MCF 10A (cell line): ENCODE data around the gene ANKRD10. TPM values are rescaled to one million over a fixed set of nuclear protein-coding genes. Genes with fewer than 3 reads are reported as not detected.

Experiments used
- BruUV-seq: library from RNA; stranded (reverse); fragments of 400-500 nt; replicated peaks from 2 replicates; lab custom pipeline; 2021; lab: Mats Ljungman, UMichigan
- CTCF ChIA-PET: fragments of 300-600 bp; sonication (Branson Sonifier 250); formaldehyde crosslinking; extraction: SDS; loops from one replicate; lab custom pipeline; 2021; ENCODE audit warnings: antibody characterized with exemption, inconsistent platforms; lab: Yijun Ruan, JAX
- POLR2A ChIA-PET: fragments of 300-600, 350-650 bp; sonication (Branson Sonifier 250); formaldehyde crosslinking; extraction: SDS; loops from one replicate; lab custom pipeline; 2020; ENCODE audit warnings: antibody characterized with exemption, inconsistent platforms; lab: Yijun Ruan, JAX
- DNase-seq: peaks from one replicate; pipeline ENCODE4 v3.0.0-alpha.2; 2018; ENCODE audit not compliant: unreplicated experiment
- H3K27ac Mint-ChIP-seq: one replicate; pipeline ENCODE4 v1.8.0; 2022; ENCODE audit warnings: mild to moderate bottlenecking, low read depth, mixed read lengths; ENCODE audit not compliant: unreplicated experiment
- H3K27me3 Mint-ChIP-seq: one replicate; pipeline ENCODE4 v1.8.0; 2022; ENCODE audit warnings: mixed read lengths; ENCODE audit not compliant: insufficient read depth, unreplicated experiment
- H3K36me3 Mint-ChIP-seq: one replicate; pipeline ENCODE4 v1.8.0; 2022; ENCODE audit warnings: mild to moderate bottlenecking, moderate library complexity, mixed read lengths; ENCODE audit not compliant: insufficient read depth, unreplicated experiment
- H3K4me1 Mint-ChIP-seq: one replicate; pipeline ENCODE4 v1.8.0; 2022; ENCODE audit warnings: mixed read lengths; ENCODE audit not compliant: insufficient read depth, unreplicated experiment
- H3K4me3 Mint-ChIP-seq: one replicate; pipeline ENCODE4 v1.8.0; 2022; ENCODE audit warnings: mild to moderate bottlenecking, moderate library complexity, mixed read lengths; ENCODE audit not compliant: unreplicated experiment
- H3K9me3 Mint-ChIP-seq: one replicate; pipeline ENCODE4 v1.8.0; 2022; ENCODE audit warnings: mixed read lengths; ENCODE audit not compliant: unreplicated experiment
- intact Hi-C: fragments of 100-400 bp; cut with micrococcal nuclease; formaldehyde crosslinking; loops from 2 replicates; pipeline ENCODE4 v1.14.1; 2022
- total RNA-seq: library from RNA; stranded (reverse); gene quantifications from 2 replicates; pipeline ENCODE4 v1.2.3, GENCODE V29; 2022
- TF ChIP-seq, protein P1 (sequence below): fragments of 200-600 bp; IDR thresholded peaks from one replicate; pipeline ENCODE4 v1.8.0; 2022; ENCODE audit warnings: antibody characterized with exemption, mild to moderate bottlenecking; ENCODE audit not compliant: unreplicated experiment

Gene ANKRD10
- total RNA-seq, 1 experiment from 2014 or later: 61.7 TPM

DNA sequence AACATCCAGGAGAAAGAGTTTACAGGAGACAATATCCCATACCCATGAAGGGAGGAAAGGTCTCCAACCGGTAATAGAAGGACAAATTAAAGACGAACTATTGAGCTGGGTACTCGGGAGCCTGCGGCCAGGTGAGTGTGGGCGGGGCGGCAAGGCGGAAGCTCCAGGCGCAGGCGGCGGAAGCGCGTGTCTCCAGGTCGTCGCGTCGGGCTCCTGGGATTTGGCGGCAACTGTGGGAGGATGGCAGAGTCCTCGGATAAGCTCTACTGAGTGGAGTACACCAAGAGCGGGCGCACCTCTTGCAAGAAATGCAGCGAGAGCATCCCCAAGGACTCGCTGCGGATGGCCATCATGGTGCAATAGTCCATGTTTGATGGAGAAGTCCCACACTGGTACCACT is 21.6 kb upstream of the ANKRD10 start:
- H3K4me3 Mint-ChIP-seq: no peak overlapping the region
- H3K27ac Mint-ChIP-seq: no peak overlapping the region
- peaks cover 10% of the 10 kb centered on the region for H3K27me3 Mint-ChIP-seq
- ChIA-PET CTCF (interaction anchor here (0.7 to 1.3 kb wide), 4 partner anchors 29 to 131 kb away, joined by 3 to 5 read pairs (median 3); no protein-coding TSS in a partner anchor), POLR2A (interaction anchor here (0.5 kb wide), 1 partner anchor 227 kb away, joined by 3 read pairs; no protein-coding TSS in a partner anchor)
- no peak for DNase-seq
- intact Hi-C loops: no loop called here
- no peaks in the 10 kb centered on the region for H3K4me1 Mint-ChIP-seq
- no peaks in the 10 kb centered on the region for H3K36me3 Mint-ChIP-seq
- TF ChIP-seq, protein P1, sequence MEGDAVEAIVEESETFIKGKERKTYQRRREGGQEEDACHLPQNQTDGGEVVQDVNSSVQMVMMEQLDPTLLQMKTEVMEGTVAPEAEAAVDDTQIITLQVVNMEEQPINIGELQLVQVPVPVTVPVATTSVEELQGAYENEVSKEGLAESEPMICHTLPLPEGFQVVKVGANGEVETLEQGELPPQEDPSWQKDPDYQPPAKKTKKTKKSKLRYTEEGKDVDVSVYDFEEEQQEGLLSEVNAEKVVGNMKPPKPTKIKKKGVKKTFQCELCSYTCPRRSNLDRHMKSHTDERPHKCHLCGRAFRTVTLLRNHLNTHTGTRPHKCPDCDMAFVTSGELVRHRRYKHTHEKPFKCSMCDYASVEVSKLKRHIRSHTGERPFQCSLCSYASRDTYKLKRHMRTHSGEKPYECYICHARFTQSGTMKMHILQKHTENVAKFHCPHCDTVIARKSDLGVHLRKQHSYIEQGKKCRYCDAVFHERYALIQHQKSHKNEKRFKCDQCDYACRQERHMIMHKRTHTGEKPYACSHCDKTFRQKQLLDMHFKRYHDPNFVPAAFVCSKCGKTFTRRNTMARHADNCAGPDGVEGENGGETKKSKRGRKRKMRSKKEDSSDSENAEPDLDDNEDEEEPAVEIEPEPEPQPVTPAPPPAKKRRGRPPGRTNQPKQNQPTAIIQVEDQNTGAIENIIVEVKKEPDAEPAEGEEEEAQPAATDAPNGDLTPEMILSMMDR: no peak
- H3K9me3 Mint-ChIP-seq: peaks cover 28% of the 10 kb centered on the region
- no TSS peak for BruUV-seq

DNA sequence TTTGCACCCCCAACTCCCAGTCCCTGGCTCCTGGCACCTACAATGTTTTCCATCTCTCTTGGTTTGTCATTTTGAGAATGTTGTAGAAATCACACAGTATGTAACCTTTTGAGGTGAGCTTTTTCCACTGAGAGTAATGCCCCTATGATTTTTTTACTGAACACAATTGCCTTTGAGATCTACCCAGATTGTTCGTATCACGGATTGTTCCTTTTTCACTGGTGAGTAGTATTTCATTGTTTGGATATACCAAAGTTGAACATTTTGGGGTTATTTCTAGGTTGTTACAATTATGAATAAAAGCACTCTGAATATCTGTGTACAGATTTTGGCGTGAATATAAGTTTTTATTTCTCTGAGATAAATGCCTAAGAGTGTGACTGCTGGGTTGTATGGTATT is 17.7 kb upstream of the ANKRD10 start:
- Mint-ChIP-seq H3K4me1 (no peaks in the 10 kb centered on the region), H3K36me3 (no peaks in the 10 kb centered on the region), H3K4me3 (no peak overlapping the region), H3K9me3 (peaks cover 21% of the 10 kb centered on the region), H3K27me3 (peaks cover 26% of the 10 kb centered on the region), H3K27ac (no peak overlapping the region)
- DNase-seq: no peak
- BruUV-seq: no TSS peak
- POLR2A ChIA-PET: no interaction called here
- intact Hi-C loops: no loop called here
- TF ChIP-seq, protein P1: no peak
- CTCF ChIA-PET: interaction anchor here (1.1 kb wide), 1 partner anchor 528 kb away, joined by 3 read pairs; no protein-coding TSS in a partner anchor

DNA sequence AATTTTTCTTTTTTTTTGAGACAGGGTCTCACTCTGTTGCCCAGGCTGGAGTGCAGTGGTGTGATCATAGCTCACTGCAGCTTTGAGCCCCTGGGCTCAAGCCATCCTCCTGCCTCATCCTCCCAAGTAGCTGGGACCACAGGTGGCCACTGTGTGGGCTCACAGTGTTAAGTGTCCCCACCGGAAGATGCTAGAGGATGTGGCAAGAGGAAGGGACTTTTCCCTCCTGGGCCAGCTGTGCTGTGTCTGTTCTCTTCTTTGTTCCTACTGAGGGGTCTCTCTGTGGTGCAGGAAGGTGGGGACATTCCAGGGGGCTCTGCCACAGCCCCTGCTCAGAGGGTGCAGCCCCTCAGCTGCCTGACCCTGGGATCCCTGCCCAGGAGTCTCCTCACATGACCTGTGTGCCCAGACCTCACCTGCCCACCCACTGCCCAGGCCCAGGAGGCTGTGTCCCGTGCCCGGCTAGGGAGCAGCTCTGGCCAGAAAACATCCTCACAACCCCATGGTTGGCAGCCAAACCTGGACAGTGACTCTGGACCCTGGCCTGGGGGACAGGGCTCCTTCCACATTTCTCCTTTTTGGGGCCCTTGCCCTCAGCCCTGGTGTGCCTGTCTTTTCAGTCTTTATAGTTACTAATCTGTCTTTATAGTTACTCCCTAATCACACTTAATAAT is 14.4 kb upstream of the ANKRD10 start:
- Mint-ChIP-seq H3K27ac (no peak overlapping the region), H3K4me1 (no peaks in the 10 kb centered on the region), H3K36me3 (no peaks in the 10 kb centered on the region), H3K9me3 (no peaks in the 10 kb centered on the region), H3K27me3 (peaks cover 16% of the 10 kb centered on the region), H3K4me3 (no peak overlapping the region)
- ChIA-PET POLR2A (no interaction called here), CTCF (interaction anchor here (0.7 to 1.2 kb wide), 3 partner anchors 57 to 1131 kb away, joined by 3 read pairs; no protein-coding TSS in a partner anchor)
- no peak for DNase-seq
- TF ChIP-seq, protein P1: no peak
- BruUV-seq: no TSS peak
- intact Hi-C loops: no loop called here

DNA sequence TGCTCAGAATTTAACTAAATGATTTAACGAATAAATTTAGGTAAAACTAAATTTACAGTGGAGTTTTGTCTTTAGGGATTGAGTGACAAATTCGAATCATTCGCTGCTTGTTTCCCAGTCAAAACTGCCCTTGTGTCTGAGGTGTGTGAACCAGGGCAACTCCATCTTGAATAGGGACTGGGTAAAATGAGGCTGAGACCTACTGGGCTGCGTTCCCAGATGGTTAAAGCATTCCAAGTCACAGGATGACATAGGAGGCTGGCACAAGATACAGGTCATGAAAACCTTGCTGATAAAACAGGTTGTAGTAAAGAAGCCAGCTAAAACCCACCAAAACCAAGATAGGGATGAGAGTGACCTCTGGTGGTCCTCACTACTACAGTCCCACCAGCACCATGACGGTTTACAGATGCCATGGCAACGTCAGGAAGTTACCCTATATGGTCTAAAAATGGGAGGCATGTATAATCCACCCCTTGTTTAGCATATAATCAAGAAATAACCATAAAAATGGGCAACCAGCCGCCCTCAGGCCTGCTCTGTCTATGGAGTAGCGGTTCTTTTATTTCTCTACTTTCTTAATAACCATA is 10.2 kb upstream of the ANKRD10 start:
- CTCF ChIA-PET: no interaction called here
- no peak overlapping the region for H3K27ac Mint-ChIP-seq
- no peak overlapping the region for H3K4me3 Mint-ChIP-seq
- H3K4me1 Mint-ChIP-seq: no peaks in the 10 kb centered on the region
- no peak for DNase-seq
- H3K36me3 Mint-ChIP-seq: no peaks in the 10 kb centered on the region
- H3K27me3 Mint-ChIP-seq: peaks cover 27% of the 10 kb centered on the region
- BruUV-seq: no TSS peak
- TF ChIP-seq, protein P1: no peak
- POLR2A ChIA-PET: no interaction called here
- no peaks in the 10 kb centered on the region for H3K9me3 Mint-ChIP-seq
- intact Hi-C loops: no loop called here
